DOHH2 (cell line): ENCODE results near the gene CDH6.

Experiments used
- EZH2phosphoT487 ChIP-seq: fragments of 200-600 bp; sonication (generic); IDR thresholded peaks from 2 replicates; pipeline ENCODE4 v1.6.1; 2017; ENCODE audit warnings: borderline replicate concordance, mild to moderate bottlenecking, antibody characterized with exemption, low read length, moderate library complexity, mixed read lengths
- TF ChIP-seq, protein P1 (sequence below): fragments of 200-600 bp; sonication (generic); IDR thresholded peaks from one replicate; pipeline ENCODE4 v1.5.1; 2014; ENCODE audit warnings: antibody characterized with exemption, mild to moderate bottlenecking, low read depth, low read length; ENCODE audit not compliant: poor library complexity, severe bottlenecking

DNA sequence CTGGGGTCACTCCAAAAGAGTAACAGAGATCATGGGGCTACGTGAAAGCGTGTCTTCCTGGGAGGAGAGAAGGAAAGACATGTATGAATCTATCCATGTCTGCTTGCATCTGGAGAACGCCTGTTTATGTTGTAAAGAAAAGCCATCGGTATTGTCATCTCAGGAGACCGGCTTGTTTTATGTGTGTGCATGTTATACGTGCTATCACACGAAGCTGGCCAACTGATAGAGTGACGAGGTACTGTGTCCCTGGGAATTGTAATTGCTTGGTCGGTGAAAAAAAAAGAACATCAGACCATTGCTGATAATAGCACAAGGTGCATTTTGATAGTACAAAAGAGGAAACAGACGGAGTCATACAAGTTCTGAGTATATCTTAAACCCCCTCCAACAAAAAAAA lies 370 bp upstream of the CDH6 start:
- TF ChIP-seq, protein P1, sequence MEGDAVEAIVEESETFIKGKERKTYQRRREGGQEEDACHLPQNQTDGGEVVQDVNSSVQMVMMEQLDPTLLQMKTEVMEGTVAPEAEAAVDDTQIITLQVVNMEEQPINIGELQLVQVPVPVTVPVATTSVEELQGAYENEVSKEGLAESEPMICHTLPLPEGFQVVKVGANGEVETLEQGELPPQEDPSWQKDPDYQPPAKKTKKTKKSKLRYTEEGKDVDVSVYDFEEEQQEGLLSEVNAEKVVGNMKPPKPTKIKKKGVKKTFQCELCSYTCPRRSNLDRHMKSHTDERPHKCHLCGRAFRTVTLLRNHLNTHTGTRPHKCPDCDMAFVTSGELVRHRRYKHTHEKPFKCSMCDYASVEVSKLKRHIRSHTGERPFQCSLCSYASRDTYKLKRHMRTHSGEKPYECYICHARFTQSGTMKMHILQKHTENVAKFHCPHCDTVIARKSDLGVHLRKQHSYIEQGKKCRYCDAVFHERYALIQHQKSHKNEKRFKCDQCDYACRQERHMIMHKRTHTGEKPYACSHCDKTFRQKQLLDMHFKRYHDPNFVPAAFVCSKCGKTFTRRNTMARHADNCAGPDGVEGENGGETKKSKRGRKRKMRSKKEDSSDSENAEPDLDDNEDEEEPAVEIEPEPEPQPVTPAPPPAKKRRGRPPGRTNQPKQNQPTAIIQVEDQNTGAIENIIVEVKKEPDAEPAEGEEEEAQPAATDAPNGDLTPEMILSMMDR, result no peak
- TF ChIP-seq EZH2phosphoT487, result no peak
